GM21528 (cell line): Measurements from ENCODE around the gene TCFL5.

ENCODE experiments used
- ATAC-seq: cut with Tn5 transposase; IDR thresholded peaks from one replicate; pipeline ENCODE4 v1.9.1; 2021; ENCODE audit warnings: mild to moderate bottlenecking, moderate library complexity; ENCODE audit not compliant: unreplicated experiment, low FRiP score

TCFL5 gene

DNA sequence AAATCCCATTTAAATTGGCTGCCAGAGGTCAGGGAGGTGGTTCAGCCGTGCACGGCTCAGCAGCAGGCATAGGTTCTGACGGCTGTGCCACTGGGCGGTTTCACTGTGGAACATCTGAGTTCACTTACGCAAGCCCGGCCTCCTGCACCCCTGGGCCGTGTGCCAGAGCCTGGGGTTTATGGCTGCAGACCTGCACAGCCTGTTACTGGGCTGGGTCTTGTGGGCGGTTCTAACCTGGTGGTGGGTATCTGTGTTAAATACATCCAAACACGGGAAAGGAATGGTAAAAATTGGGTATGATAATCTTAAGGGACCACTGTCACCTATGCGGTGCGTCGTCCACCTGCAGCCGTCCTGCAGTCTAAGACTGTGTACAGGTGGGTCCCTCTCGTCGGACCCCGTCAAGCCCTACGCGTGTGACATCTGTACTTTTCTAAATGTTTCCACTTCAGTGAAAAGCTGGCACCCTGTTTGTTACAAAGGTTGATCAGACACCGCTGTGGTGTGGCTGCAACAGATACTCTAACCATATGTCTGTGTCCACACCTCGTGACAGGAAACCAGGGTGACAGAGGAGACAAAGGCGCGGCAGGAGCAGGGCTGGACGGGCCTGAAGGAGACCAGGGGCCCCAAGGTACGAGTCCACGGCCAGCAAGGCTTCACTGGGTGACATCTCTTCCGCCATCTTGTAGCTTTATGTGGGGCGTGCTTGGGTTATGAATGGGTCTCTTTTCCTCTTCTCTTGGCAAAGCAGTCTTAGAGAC, 23.3 kb downstream of the TCFL5 start:
- ATAC-seq, result no peak

DNA sequence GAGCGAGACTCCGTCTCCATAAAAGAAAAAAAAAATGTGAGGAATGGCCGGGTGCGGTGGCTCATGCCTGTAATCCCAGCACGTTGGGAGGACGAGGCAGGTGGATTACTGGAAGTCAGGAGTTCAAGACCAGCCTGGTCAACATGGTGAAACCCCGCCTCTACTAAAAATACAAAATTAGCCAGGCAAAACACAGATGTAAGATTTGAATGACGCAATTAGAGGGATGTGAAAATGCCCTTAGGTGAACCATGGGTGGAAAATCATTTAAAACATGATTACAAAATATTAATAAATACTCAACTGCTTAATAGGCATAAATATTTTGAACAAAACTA, 23.9 kb downstream of the TCFL5 start:
- ATAC-seq, result no peak

DNA sequence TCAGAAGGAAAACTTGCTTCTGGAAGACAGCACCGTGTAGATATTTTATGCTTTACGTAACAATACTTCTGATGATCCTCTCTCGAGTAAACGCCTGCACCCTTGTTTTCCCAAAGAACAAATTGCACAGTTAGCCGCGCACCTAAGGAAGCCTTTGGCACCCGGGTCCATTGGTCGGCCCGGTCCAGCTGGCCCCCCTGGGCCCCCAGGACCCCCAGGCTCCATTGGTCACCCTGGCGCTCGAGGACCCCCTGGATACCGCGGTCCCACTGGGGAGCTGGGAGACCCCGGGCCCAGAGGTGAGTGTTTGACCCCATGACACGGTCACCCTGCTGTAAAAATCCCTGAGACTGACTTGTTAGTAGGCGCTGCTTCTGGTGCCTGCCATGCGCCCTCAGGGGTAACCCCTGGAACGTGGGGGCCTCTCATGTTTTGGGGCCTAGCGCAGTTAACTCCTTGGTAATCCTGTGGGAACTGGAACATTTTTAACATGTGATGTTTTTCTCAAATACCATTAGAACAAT, 24.6 kb downstream of the TCFL5 start:
- no peak for ATAC-seq

DNA sequence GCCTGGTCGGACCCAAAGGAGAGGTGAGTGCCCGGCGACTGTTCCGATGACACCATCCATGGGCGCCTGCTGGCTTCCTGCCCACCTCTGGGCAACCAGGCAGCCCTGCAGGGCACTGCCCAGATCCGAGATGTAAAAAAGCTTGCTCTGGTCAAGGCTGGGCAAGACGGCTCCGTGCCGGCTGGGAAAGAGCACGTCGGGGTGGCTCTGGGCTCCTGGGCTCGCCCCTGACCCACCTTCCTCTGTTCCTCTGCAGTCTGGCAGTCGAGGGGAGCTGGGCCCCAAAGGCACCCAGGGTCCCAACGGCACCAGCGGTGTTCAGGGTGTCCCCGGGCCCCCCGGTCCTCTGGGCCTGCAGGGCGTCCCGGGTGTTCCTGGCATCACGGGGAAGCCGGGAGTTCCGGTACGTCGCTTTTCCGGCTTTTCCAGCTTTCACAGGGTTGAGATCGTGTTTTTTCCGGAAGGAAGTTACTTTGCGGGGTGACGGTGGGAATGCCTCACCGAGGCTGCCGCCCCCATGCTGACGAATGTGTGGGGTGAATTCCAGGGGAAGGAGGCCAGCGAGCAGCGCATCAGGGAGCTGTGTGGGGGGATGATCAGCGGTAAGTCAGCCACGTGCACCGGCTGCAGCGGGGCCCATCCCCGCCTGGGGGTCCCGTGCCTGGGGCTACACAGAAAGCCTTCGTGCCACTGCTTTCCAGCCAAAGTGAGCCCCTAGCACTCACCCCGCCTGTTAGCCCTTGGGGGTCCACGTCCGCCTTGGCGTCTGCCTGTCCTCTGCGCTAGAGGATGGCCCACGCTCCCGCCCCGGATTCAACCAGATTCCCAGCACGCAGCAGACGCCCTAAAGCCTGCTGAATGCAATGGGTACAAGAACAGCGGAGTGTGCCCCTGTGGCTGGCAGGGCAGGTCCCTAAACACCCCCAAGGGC, 25.4 kb downstream of the TCFL5 start:
- no peak for ATAC-seq

DNA sequence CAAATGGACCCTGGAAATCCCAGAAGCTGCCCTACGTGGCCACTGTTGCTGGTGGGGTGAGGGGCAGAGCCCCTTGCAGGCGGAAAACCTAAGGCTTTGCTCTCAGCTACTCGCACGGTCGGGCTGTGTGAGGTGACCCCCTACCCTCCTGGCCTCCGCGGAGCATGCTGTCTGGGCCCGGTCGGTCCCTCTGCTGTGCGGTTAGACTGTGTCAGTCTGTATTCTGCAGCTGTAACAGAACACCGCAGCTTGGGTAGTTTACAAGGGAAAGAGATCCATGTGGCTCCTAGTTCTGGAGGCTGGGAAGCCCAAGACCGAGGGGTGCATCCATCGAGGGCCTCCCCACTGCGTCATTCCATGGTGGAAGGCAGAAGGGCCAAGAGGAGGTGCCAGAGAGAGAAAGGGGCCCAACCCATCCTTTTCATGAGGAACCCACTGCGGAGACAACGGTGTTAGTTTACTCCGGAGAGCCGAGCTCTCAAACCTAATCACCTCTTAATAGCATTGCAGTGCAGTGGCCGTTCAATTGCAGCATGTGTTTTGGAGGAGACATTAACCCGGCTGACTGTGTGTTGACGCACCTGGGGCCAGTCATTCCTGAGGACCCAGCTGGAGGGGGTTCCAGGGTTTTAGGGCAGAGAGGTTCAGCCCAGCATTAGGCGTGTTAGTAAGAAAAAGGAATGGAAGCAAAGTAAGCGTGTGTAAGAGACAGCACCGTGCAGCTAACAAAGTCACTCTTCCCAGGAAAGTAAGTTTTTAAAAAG, 26.5 kb downstream of the TCFL5 start:
- ATAC-seq, result no peak

DNA sequence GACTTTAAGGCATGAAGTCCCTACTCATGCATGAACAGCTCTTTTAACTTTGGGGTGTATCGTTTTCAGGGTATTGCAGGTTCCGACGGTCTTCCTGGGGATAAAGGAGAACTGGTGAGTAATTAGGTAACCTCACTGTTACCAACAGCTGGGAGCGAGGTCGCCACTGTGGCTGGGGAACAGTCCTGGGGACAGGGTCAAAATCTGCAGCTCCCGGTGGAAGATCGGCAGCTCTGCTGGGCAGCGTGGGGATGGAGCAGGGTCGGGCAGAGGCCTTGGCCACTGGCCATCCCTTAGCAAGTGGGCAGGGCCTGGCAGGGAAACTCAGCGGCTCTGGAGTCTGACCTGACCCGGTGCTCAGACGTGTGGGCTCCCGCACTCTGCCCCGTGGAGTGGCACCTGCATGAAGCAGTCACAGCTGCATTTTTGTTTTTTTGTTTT, 28.7 kb downstream of the TCFL5 start:
- ATAC-seq, result peak; percentile 18

DNA sequence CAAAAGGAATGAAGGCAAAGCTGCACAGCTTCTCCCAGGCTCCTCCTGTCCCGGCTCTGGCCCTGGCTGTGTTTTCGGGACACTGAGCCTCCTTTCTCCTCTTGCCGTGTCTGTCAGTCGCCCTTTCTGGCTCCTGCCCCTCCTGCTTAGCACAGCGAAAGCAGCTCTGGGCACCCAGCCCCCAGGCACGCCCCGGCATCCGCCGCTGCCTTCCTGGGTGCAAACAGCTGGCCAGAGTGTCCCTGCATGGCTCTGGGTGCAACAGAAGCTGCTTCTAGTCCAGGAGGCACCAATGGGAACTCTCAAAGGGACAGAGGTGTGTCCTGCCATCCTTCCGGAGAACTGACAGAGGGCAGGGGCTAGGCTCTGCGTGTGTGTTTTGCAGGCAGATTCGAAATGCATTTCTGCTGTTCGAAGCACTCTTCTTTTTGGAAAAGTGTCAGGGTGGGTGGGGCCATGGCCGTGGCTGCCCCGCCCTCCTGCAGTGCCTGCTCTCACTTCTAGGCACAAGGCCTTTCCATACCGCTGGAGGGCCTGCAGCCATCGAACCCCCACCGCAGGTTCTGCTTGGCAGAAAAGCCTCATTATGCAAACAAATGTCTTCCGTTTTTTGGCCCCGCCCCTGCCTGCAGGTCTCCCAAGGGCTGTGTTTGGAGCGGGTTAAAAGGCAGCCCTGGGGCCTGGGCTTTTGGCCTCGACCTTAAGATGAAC, 29.3 kb downstream of the TCFL5 start:
- peak; percentile 72 for ATAC-seq

DNA sequence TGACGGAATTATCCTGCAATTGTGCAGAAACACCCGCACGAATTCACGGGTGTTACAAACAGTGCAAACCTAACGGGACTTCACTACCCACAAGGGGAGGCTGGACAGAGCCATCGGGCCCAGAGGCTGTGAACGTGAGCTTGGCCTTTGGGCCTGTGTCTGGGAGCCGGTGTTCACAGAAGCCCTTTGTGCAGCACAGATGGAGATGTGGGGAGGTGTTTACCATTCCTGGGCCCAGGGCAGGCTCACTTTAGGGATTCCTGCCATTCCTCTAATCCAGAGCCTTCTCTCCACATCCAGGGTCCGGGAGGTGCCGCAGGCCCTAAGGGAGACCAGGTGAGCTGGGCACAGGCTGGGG, 29.8 kb downstream of the TCFL5 start:
- no peak for ATAC-seq

DNA sequence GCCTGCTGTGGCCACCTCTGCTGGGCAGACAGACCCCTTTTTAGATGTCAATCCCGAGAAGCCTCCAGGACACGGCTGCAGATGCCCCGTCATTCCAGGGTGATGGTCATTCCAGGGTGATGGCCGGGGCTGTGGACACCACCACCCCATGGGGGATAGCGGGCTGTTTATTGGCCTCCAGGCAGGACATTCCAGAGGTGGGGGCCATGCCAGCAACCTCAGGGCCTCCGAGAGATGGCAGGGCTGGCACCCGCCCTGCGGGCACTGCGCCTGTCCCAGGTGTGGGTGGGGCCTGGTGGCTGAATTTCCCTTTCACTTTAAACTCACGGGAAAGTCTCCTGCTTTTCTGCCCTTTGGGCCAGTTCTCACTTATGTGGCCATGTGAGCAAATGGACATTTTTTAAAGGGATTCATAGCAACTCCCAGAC, 30.2 kb downstream of the TCFL5 start:
- no peak for ATAC-seq

DNA sequence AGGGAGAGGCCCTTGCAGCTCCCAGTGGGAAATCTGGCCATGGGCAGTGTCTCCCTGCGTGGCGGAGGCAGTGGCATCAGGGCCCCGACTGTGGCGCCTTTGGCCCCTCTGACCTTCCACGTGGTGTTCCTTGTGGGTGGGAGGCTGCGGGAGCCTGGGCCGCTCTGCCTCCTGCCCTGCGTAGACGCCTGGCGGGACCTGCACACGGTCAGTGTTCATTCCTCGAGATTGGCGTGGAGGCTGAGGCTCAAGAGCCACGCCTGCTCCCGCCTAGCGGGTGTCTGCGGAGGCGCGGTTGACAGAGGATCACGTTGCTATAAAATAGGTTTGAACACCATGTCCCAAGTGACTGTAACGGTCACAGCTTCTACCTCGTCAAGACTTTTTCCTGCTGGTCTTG, 30.8 kb downstream of the TCFL5 start:
- ATAC-seq, result no peak

DNA sequence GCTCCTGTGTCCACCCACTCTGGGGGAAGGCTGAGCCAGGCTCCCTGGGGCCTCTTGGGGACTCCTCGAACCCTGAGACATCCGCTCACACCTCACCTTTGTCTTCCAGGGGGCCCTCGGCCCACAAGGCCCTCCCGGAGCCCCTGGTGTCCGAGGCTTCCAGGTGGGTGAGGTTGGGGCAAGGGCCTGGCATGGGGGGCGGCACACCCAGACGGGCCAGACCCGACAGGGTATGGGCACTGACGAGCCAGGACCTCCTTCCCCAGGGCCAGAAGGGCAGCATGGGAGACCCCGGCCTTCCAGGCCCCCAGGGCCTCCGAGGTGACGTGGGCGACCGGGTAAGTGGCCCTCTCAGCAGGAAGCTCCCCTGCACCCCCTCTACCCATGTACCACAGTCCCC, 31.4 kb downstream of the TCFL5 start:
- no peak for ATAC-seq

DNA sequence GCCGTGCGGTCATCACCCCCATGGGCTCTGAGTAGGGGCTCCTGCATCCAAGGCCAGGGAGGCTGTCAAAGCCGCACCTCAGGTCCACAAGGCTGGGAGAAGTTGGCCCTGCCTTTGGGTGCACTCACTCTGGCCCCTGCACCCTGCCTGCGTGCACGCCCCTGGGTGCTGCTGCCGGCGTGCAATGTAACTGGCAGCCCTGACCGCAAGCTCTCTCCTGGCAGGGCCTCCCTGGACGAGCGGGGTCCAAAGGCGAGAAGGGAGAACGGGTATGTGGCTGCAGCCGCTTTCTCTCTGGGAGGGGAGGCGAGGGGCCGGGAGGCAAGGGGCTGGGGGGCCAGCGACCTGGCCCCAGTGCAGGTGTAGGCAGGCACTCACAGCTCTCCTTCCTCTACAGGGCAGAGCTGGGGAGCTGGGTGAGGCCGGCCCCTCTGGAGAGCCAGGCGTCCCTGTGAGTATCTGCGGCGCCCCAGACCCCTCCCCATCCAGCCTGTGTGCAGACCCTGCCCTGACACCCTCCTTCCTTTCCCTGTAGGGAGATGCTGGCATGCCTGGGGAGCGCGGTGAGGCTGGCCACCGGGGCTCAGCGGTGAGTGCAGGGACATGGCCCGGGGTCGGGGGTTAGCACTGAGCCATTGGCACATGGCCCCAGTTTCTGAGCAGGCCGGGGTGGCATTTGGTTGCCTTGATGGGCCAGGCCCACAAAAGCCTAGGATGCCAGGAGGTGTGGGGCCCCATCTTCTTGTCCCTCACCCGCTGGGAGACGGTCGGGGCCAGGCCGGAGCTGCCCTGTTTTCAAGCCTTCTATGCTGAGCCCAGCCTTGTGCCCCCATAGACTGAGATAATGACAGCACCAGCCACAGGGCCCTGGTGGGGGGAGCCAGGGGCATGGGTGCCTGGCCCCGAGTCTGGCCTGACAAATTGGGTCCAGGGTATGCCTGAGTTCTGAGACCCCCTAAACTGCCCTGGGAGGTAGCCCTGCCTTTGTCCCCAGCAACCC, 32.1 kb downstream of the TCFL5 start:
- no peak for ATAC-seq

DNA sequence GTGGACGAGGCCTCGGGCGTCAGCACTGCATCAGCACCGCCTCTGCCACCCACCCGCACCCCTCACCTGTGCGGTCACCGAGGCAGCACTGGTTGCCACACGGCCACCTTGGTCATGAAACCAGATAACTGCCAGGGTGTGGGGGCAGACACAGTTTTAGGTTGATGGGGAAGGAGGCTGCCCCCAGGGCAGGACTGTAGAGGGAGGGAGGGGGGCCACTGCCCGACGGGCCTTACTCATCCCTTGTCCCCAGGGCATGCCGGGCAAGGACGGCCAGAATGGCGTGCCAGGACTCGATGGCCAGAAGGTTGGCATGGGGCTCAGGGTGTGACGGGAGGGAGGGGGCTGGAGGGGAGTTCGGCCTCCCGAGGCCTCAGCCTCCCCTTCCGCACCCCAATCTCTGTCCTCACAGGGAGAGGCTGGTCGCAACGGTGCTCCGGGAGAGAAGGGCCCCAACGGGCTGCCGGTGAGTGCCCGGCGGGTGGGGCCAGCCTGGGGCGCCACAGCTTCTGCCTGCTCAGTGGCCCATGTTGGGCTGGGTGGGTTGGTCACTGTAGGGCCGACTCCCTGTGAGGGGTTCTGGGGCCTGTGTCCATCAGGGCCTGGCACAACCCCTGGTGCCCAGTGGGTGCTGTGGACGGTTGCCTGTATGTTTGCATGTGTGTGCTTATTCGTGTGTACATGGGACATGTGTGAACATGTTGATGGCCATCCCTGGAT, 33.0 kb downstream of the TCFL5 start:
- no peak for ATAC-seq

DNA sequence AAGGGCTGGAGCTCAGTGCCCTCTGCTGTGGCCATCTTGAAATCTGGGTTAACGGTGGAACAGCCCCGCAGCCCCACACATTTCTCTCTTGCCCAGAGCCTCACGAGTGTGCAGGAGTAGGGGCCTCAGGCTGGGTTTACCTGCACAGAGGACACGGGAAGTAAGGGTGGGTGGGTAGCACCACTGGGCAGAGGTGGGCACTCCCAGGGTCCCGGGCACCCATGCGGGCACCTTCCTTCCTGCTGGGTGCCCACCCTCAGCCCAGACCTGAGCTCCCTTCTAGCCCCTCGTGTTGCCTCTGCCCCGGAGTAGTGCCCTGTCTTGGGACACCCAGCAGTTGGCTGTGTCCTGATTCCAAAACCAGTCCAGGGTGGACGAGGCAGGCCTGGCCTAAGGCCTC, 33.6 kb downstream of the TCFL5 start:
- no peak for ATAC-seq

DNA sequence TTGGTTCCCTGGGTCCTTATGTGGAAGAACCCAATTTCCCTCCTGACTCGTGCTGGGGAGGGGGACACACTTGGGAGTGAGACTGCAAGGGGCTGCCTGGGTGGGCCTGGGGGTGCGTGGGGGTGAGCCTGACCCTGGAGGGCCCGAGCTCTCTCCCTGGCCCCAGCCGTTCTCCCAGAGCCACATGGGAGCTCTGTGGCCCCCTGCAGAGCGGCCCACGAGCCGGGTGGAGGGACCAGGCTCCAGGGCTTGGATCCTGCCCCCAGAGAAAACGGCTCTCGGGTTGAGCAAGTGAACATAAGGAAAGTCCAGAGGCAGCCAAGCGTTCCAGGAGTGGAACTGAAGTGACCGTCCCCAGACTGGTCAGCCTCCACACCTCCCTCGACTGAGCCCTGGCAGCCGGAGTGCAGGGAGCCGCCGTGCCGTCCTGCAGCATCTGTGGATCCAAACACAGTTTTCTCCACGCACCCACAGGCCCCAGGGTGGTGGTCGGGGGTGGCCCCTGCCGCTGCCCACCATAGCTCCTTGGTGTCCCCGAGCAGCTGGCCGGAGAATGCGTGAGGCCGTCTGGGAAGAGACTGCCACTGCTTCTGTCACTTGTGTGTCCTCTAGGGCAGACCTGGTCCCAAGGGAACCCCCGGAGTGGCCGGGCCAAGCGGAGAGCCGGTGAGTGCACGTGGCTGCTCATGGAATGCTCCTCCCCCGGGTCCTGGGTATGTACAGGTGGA, 34.1 kb downstream of the TCFL5 start:
- no peak for ATAC-seq

DNA sequence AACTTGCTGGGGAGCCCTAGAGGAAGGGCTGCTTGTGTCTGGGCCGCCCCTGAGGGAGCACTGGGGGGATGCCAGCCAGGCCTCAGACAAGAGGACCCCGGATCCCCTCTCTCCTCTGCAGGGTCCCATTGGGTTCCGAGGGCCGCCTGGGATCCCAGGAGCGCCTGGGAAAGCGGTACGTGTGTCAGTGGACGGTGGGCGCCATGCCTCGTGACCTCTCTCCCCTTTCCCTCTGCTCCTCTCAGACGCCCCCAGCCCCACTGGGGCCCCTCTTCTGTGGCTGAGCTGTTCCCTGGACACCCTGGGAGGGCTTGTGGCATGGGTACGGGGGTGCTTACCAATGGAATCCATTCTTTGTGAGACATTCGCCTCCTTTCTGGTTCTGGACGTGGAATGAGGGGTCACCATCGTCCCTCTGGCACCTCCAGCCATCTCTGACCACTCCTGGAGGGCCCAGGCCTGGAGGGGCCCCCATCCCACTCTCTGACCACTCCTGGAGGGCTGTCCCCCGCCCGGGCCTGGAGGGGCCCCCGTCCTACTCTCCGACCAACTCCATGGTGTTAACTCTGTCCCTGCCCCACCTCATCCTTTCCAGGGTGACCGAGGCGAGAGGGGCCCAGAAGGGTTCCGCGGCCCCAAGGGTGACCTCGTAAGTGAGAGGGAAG, 34.8 kb downstream of the TCFL5 start:
- ATAC-seq, result no peak

DNA sequence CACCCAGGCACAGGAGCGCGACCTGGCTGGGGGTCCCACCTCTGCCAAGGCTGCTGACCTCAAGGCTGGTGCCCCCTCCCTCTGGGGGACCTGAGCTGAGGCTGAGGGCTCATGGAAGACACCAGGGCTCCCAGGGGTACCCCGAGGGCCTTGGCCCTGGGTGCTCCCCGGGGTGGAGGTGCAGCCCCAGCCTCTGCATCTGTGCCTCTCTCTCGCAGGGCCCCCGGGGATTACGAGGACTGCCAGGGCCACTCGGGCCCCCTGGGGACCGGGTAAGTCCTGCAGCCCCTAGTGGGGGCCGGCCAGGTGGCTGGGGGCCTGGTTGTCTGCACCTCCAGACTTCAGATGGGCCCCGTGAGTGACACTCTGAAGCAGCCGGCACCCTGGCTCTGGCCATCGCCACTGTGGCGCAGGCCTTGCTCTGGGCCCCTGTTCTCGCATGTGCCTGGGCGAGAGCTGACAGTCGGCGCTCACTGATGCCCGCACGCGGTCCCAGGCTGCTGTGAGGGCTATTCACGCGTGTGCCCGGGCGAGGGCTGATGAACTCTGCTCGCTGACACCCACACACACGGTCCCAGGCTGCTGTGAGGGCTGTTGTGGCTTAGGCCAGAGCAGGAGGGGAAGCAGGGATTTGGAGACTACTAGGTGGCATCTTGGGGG, 35.5 kb downstream of the TCFL5 start:
- no peak for ATAC-seq
